ENCODE results near the gene CAMTA1.

GRCh38 chr1:7539769-7540175 is 754.5 kb downstream of the CAMTA1 start:
- TF ChIP-seq POLR2A (IDR thresholded peaks at IDR 0.05): no peak
- no peak for TF ChIP-seq CTCF (IDR thresholded peaks at IDR 0.05)
- no peak for TF ChIP-seq POLR2AphosphoS5 (IDR thresholded peaks at IDR 0.05; ENCODE audit: insufficient read depth in 1 of 2, low read depth in 1 of 2)
